NT2/D1 (cell line): ENCODE results near the gene RYR2.

ENCODE experiments used
- DNase-seq: peaks from one replicate; pipeline ENCODE4 v3.0.0-alpha.2; 2011; ENCODE audit warnings: low read depth, low spot score
- H3K27me3 ChIP-seq: 2 replicates; pipeline ENCODE4 v1.6.0; 2011; ENCODE audit warnings: mild to moderate bottlenecking; ENCODE audit not compliant: insufficient read length, insufficient read depth
- H3K36me3 ChIP-seq: 2 replicates; pipeline ENCODE4 v1.6.1; 2011; ENCODE audit warnings: mild to moderate bottlenecking, low read length, mixed read lengths; ENCODE audit not compliant: insufficient read depth, insufficient read length
- H3K4me1 ChIP-seq: 2 replicates; pipeline ENCODE4 v1.5.1; 2011; ENCODE audit not compliant: insufficient read depth, insufficient read length
- H3K4me3 ChIP-seq: 2 replicates; pipeline ENCODE4 v1.5.1; 2011; ENCODE audit warnings: low read depth; ENCODE audit not compliant: insufficient read length
- H3K9ac ChIP-seq: 2 replicates; pipeline ENCODE4 v1.6.0; 2011; ENCODE audit warnings: low read depth; ENCODE audit not compliant: insufficient read length
- H3K9me3 ChIP-seq: 2 replicates; pipeline ENCODE4 v1.5.1; 2011; ENCODE audit warnings: mild to moderate bottlenecking, low read length; ENCODE audit not compliant: insufficient read depth
- SUZ12 ChIP-seq: IDR thresholded peaks from 2 replicates; pipeline ENCODE4 v1.6.1; 2011; ENCODE audit not compliant: insufficient read length, insufficient read depth; ENCODE audit errors: extremely low read depth
- YY1 ChIP-seq: IDR thresholded peaks from 2 replicates; pipeline ENCODE4 v1.6.1; 2011; ENCODE audit not compliant: insufficient read length, insufficient read depth
- ZNF274 ChIP-seq: IDR thresholded peaks from 2 replicates; pipeline ENCODE4 v1.6.1; 2011; ENCODE audit warnings: mild to moderate bottlenecking, low read depth, low read length

RYR2 gene

GRCh38 chr1:237851210-237851845, 809.3 kb downstream of the RYR2 start:
- Histone ChIP-seq H3K36me3 (no peaks in the 10 kb centered on the region), H3K4me1 (no peaks in the 10 kb centered on the region), H3K27me3 (no peaks in the 10 kb centered on the region), H3K9me3 (peaks cover 11% of the 10 kb centered on the region), H3K4me3 (no peak overlapping the region), H3K9ac (no peak overlapping the region)
- no peak for TF ChIP-seq SUZ12
- TF ChIP-seq YY1 = no peak
- no peak for TF ChIP-seq ZNF274
- peak; percentile 74 for DNase-seq

GRCh38 chr1:237852342-237852741, 810.4 kb downstream of the RYR2 start:
- no peaks in the 10 kb centered on the region for H3K36me3 ChIP-seq
- TF ChIP-seq SUZ12 (no peak), ZNF274 (no peak), YY1 (no peak)

GRCh38 chr1:237857455-237857854, 815.5 kb downstream of the RYR2 start:
- H3K27me3 ChIP-seq = no peaks in the 10 kb centered on the region
- no peak overlapping the region for H3K9ac ChIP-seq
- H3K4me3 ChIP-seq = no peak overlapping the region
- no peaks in the 10 kb centered on the region for H3K4me1 ChIP-seq
- peaks cover 11% of the 10 kb centered on the region for H3K9me3 ChIP-seq
- no peak for TF ChIP-seq ZNF274
- no peak for TF ChIP-seq SUZ12
- TF ChIP-seq YY1 = no peak
- DNase-seq = no peak
- H3K36me3 ChIP-seq = no peaks in the 10 kb centered on the region

More at GRCh38 chr1:237852342-237852741, 810.4 kb downstream of the RYR2 start:
- H3K9me3 ChIP-seq = peaks cover 11% of the 10 kb centered on the region
- H3K27me3 ChIP-seq = no peaks in the 10 kb centered on the region
- DNase-seq = no peak
- H3K9ac ChIP-seq = no peak overlapping the region
- H3K4me1 ChIP-seq = no peaks in the 10 kb centered on the region
- H3K4me3 ChIP-seq = no peak overlapping the region

- TF ChIP-seq YY1 = no peak
- TF ChIP-seq SUZ12 = no peak
- no peak for TF ChIP-seq ZNF274
- Histone ChIP-seq H3K9me3 (peaks cover 11% of the 10 kb centered on the region), H3K27me3 (no peaks in the 10 kb centered on the region), H3K4me3 (no peak overlapping the region), H3K36me3 (no peaks in the 10 kb centered on the region), H3K9ac (no peak overlapping the region), H3K4me1 (no peaks in the 10 kb centered on the region)
- DNase-seq = no peak
These were observed 817.0 kb downstream of the RYR2 start for GRCh38 chr1:237858992-237859391.

GRCh38 chr1:237861944-237862343, 820.0 kb downstream of the RYR2 start:
- TF ChIP-seq SUZ12 = no peak
- TF ChIP-seq YY1 = no peak
- TF ChIP-seq ZNF274 = no peak
- Histone ChIP-seq H3K9me3 (no peaks in the 10 kb centered on the region), H3K4me1 (peaks cover 3% of the 10 kb centered on the region)

GRCh38 chr1:237863234-237863633, 821.2 kb downstream of the RYR2 start:
- Histone ChIP-seq H3K4me3 (no peak overlapping the region), H3K27me3 (peaks cover 8% of the 10 kb centered on the region), H3K36me3 (no peaks in the 10 kb centered on the region), H3K4me1 (peaks cover 3% of the 10 kb centered on the region), H3K9ac (no peak overlapping the region), H3K9me3 (no peaks in the 10 kb centered on the region)
- no peak for DNase-seq
- no peak for TF ChIP-seq ZNF274
- no peak for TF ChIP-seq SUZ12

More at GRCh38 chr1:237861944-237862343, 820.0 kb downstream of the RYR2 start:
- H3K36me3 ChIP-seq = no peaks in the 10 kb centered on the region
- H3K9ac ChIP-seq = no peak overlapping the region
- peaks cover 8% of the 10 kb centered on the region for H3K27me3 ChIP-seq
- H3K4me3 ChIP-seq = no peak overlapping the region
- no peak for DNase-seq

GRCh38 chr1:237864338-237865244, 822.6 kb downstream of the RYR2 start:
- H3K9me3 ChIP-seq = no peaks in the 10 kb centered on the region
- H3K4me3 ChIP-seq = no peak overlapping the region
- H3K27me3 ChIP-seq = peaks cover 8% of the 10 kb centered on the region
- no peaks in the 10 kb centered on the region for H3K36me3 ChIP-seq
- DNase-seq = peak; percentile 50
- no peak overlapping the region for H3K9ac ChIP-seq
- peaks cover 3% of the 10 kb centered on the region for H3K4me1 ChIP-seq
- no peak for TF ChIP-seq SUZ12
- no peak for TF ChIP-seq ZNF274
- TF ChIP-seq YY1 = no peak
